Endothelial cell of umbilical vein (primary cell): ENCODE data around the gene KLF16. TPM values are rescaled to one million over a fixed set of nuclear protein-coding genes. Genes with fewer than 3 reads are reported as not detected.
"Not testable (repeated sequence)": the region's sequence is repeated elsewhere in the genome, so short reads cannot be mapped to it uniquely, and the experiment has no call there.

Experiments
- BruUV-seq: library from RNA; stranded (reverse); fragments of 400-500 nt; replicated peaks from 2 replicates; lab custom pipeline; 2021; lab: Mats Ljungman, UMichigan
- CTCF ChIA-PET: fragments of 300-600, 350-600 bp; sonication (Branson Sonifier 250); formaldehyde crosslinking; loops from one replicate; lab custom pipeline; 2021; ENCODE audit warnings: antibody characterized with exemption, inconsistent platforms; lab: Charles Lee
- POLR2A ChIA-PET: fragments of 300-600, 350-600 bp; sonication (Branson Sonifier 250); formaldehyde crosslinking; loops from one replicate; lab custom pipeline; 2021; ENCODE audit warnings: antibody characterized with exemption, inconsistent platforms; lab: Charles Lee
- DNase-seq: peaks from one replicate; pipeline ENCODE4 v3.0.0-alpha.2; 2011; ENCODE audit warnings: low read depth, low spot score
- FAIRE-seq: peaks from 2 replicates; lab custom pipeline; 2011; peaks lifted over from hg19 to GRCh38; lab: Jason Lieb, UNC
- H2AFZ ChIP-seq: 2 replicates; pipeline ENCODE4 v1.6.0; 2012; ENCODE audit warnings: low read depth, low read length, control low read depth, inconsistent platforms
- H3K27ac ChIP-seq: 2 replicates; pipeline ENCODE4 v1.5.1; 2011; ENCODE audit warnings: low read depth, mild to moderate bottlenecking, control low read depth, low read length, moderate library complexity; ENCODE audit not compliant: insufficient read depth
- H3K27me3 ChIP-seq, 2 experiments: 2 replicates each; pipeline versions ENCODE4 v1.6.0 to v1.6.1; 2011; ENCODE audit warnings: low read length in 2 of 2, mixed read lengths in 1 of 2; ENCODE audit not compliant: control insufficient read depth in 2 of 2, insufficient read depth in 2 of 2
- H3K36me3 ChIP-seq, 2 experiments: 2 replicates in 1 of 2; 3 replicates in 1 of 2; pipeline ENCODE4 v1.5.1; 2011; ENCODE audit warnings: low read length in 2 of 2, mild to moderate bottlenecking in 1 of 2, moderate library complexity in 1 of 2; ENCODE audit not compliant: control insufficient read depth in 2 of 2, insufficient read depth in 2 of 2; ENCODE audit errors: extremely low read depth in 1 of 2
- H3K4me1 ChIP-seq: 3 replicates; pipeline ENCODE4 v1.5.1; 2011; ENCODE audit warnings: mild to moderate bottlenecking, low read length; ENCODE audit not compliant: control insufficient read depth, insufficient read depth; ENCODE audit errors: extremely low read depth
- H3K4me2 ChIP-seq: 2 replicates; pipeline ENCODE4 v1.6.1; 2011; ENCODE audit warnings: low read length, control low read depth, mixed read lengths; ENCODE audit not compliant: insufficient read depth
- H3K4me3 ChIP-seq, 3 experiments: fragments of 200-600 bp in 1 of 3; sonication (generic), shearing (Covaris generic) in 1 of 3; replicated peaks in 1 of 3; 2 replicates each; pipeline ENCODE4 v1.5.1; 2011 to 2016; ENCODE audit warnings: control low read depth in 3 of 3, low read length in 3 of 3, mild to moderate bottlenecking in 2 of 3, inconsistent platforms in 1 of 3, low read depth in 1 of 3, moderate library complexity in 1 of 3; ENCODE audit not compliant: insufficient read depth in 1 of 3
- H3K79me2 ChIP-seq: 2 replicates; pipeline ENCODE4 v1.6.0; 2012; ENCODE audit warnings: low read length, inconsistent platforms; ENCODE audit not compliant: control insufficient read depth, insufficient read depth
- H3K9ac ChIP-seq: replicated peaks from 2 replicates; pipeline ENCODE3; 2011; ENCODE audit warnings: low read length, control low read depth; ENCODE audit not compliant: insufficient read depth; ENCODE audit errors: extremely low read depth
- H3K9me1 ChIP-seq: replicated peaks from 3 replicates; pipeline ENCODE4 v1.6.0; 2011; ENCODE audit warnings: mild to moderate bottlenecking, low read length; ENCODE audit not compliant: control insufficient read depth, insufficient read depth; ENCODE audit errors: extremely low read depth
- H3K9me3 ChIP-seq: replicated peaks from 2 replicates; pipeline ENCODE4 v1.5.1; 2012; ENCODE audit warnings: low read length, inconsistent platforms; ENCODE audit not compliant: control insufficient read depth, insufficient read depth
- H4K20me1 ChIP-seq: replicated peaks from 2 replicates; pipeline ENCODE3; 2011; ENCODE audit warnings: mild to moderate bottlenecking, low read length; ENCODE audit not compliant: control insufficient read depth, insufficient read depth; ENCODE audit errors: extremely low read depth
- CTCF ChIP-seq, 2 donors: IDR thresholded peaks; 1 replicate in 1 of 2; 2 replicates in 1 of 2; pipeline ENCODE4 v1.5.1; 2011; ENCODE audit warnings: low read length in 2 of 2, mild to moderate bottlenecking in 2 of 2, moderate library complexity in 2 of 2, control low read depth in 1 of 2, inconsistent platforms in 1 of 2, low read depth in 1 of 2; ENCODE audit not compliant: insufficient read depth in 1 of 2; ENCODE audit errors: extremely low read depth in 1 of 2
- EZH2 ChIP-seq: IDR thresholded peaks from 2 replicates; pipeline ENCODE4 v1.6.1; 2012; ENCODE audit warnings: borderline replicate concordance, low read depth, mild to moderate bottlenecking, moderate library complexity, low read length, inconsistent platforms; ENCODE audit not compliant: severe bottlenecking
- FOS ChIP-seq: IDR thresholded peaks from 2 replicates; pipeline ENCODE4 v1.6.1; 2011; ENCODE audit warnings: mild to moderate bottlenecking, low read length, moderate library complexity, borderline replicate concordance; ENCODE audit not compliant: insufficient read depth
- GATA2 ChIP-seq: IDR thresholded peaks from 2 replicates; pipeline ENCODE4 v1.7.0; 2011; ENCODE audit warnings: low read depth, mild to moderate bottlenecking, moderate library complexity, mixed read lengths, low read length; ENCODE audit not compliant: insufficient read length, insufficient read depth
- JUN ChIP-seq: IDR thresholded peaks from 2 replicates; pipeline ENCODE4 v1.6.1; 2011; ENCODE audit warnings: borderline replicate concordance, low read depth; ENCODE audit not compliant: insufficient read length, insufficient read depth
- MAX ChIP-seq: IDR thresholded peaks from 2 replicates; pipeline ENCODE4 v1.6.1; 2011; ENCODE audit not compliant: insufficient read depth, insufficient read length
- MYC ChIP-seq: IDR thresholded peaks from one replicate; pipeline ENCODE4 v1.6.1; 2011; ENCODE audit warnings: mild to moderate bottlenecking, low read depth, low read length
- POLR2A ChIP-seq: IDR thresholded peaks from 2 replicates; pipeline ENCODE4 v1.6.1; 2012; ENCODE audit warnings: low read depth, mild to moderate bottlenecking, control low read depth, low read length
- POLR2AphosphoS5 ChIP-seq: IDR thresholded peaks from 2 replicates; pipeline ENCODE4 v1.6.1; 2012; ENCODE audit warnings: low read depth, mild to moderate bottlenecking, control low read depth, low read length, moderate library complexity; ENCODE audit not compliant: insufficient read depth
- dilution Hi-C: fragments of 300-500 bp; cut with MboI; formaldehyde crosslinking; loops from one replicate; pipeline ENCODE4 v1.15.0; 2019; ENCODE audit warnings: low sequenced_read_pairs; ENCODE audit not compliant: extremely low pct_ligation_motif_present
- intact Hi-C: fragments of 100-400 bp; cut with micrococcal nuclease; formaldehyde crosslinking; loops from one replicate; pipeline ENCODE4 v1.10.0; 2022
- polyA plus RNA-seq, 4 experiments: library from polyadenylated mRNA; depleted of rRNA in 3 of 4; stranded (reverse) in 3 of 4; unstranded in 1 of 4; fragments of >200 nt; gene quantifications; 2 replicates each; pipeline versions ENCODE4 v1.2.1 to v1.2.3, GENCODE V29; 2011 to 2012; ENCODE audit warnings: missing spikeins in 1 of 4
- total RNA-seq: library from RNA; stranded (reverse); gene quantifications from 2 replicates; pipeline ENCODE4 v1.2.3, GENCODE V29; 2021

KLF16 gene
- total and polyA plus RNA-seq, 2 donors (not counting 3 experiments of a cell fraction or from before 2014, with no cell fraction given), result 11.6 to 36.6 TPM

GRCh38 chr19:1888385-1888784 lies 25.0 kb upstream of the KLF16 start:
- Histone ChIP-seq H3K79me2 (peaks cover 17% of the 10 kb centered on the region), H3K9me3 (no peaks in the 10 kb centered on the region), H4K20me1 (no peaks in the 10 kb centered on the region), H3K9me1 (no peaks in the 10 kb centered on the region), H3K27me3 (no peaks in the 10 kb centered on the region), H3K4me1 (peaks cover 12% of the 10 kb centered on the region), H3K27ac (no peak overlapping the region), H3K9ac (no peak overlapping the region), H3K4me2 (no peak overlapping the region), H3K4me3 (no peak overlapping the region), H3K36me3 (no peaks in the 10 kb centered on the region), H2AFZ (no peak overlapping the region)
- ChIA-PET CTCF (interaction anchor here (0.9 kb wide), 1 partner anchor 22 kb away, joined by 3 read pairs; no protein-coding TSS in a partner anchor), POLR2A (no interaction called here)
- DNase-seq, result no peak
- no peak for FAIRE-seq
- dilution Hi-C loops, result no loop called here
- TF ChIP-seq MYC, result no peak
- no peak for TF ChIP-seq EZH2
- TF ChIP-seq FOS, result no peak
- no peak for TF ChIP-seq POLR2A
- no peak for TF ChIP-seq POLR2AphosphoS5
- no peak for TF ChIP-seq MAX
- no peak for TF ChIP-seq JUN
- no peak for TF ChIP-seq GATA2
- TF ChIP-seq CTCF (IDR thresholded peaks at IDR 0.05; ENCODE audit: extremely low read depth in 1 of 2, insufficient read depth in 1 of 2, low read depth in 1 of 2, low read length in 2 of 2), result no peak
- no TSS peak for BruUV-seq
- intact Hi-C loops, result no loop called here

GRCh38 chr19:1886360-1886759 lies 23.0 kb upstream of the KLF16 start:
- H3K36me3 ChIP-seq, H3K9me3 ChIP-seq, H4K20me1 ChIP-seq, CTCF ChIA-PET, H2AFZ ChIP-seq, dilution Hi-C loops, H3K9ac ChIP-seq, BruUV-seq, POLR2A ChIA-PET, DNase-seq, H3K4me3 ChIP-seq, H3K27me3 ChIP-seq, H3K4me2 ChIP-seq, H3K9me1 ChIP-seq, FAIRE-seq, intact Hi-C loops, H3K27ac ChIP-seq: not testable (repeated sequence)
- Histone ChIP-seq H3K4me1 (peaks cover 27% of the 10 kb centered on the region), H3K79me2 (peaks cover 35% of the 10 kb centered on the region)
